ENCODE data around the gene MRPL39.

The MRPL39 gene

DNA sequence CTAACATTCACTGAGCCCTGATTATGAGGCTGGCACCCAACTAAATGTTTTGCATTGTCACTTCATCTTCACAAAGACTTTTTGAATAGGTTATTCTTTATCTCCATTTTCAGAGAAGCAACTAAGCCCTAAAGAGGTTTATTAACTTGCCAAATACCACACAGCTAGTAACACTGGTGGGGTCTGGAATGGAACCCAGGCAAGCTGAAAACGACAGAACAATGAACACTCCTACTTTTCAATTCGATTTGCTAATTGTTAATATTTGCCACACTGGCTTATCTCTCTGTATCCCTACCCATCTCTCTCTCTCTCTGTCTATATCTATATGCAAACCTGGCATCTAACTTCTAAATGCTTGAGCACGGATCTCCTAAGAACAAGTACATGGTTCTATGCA is 40.6 kb downstream of the MRPL39 start:
- no peak for DNase-seq

- DNase-seq: no peak
Measured at GRCh38 chr21:25565272-25566211, 41.7 kb downstream of the MRPL39 start.

DNA sequence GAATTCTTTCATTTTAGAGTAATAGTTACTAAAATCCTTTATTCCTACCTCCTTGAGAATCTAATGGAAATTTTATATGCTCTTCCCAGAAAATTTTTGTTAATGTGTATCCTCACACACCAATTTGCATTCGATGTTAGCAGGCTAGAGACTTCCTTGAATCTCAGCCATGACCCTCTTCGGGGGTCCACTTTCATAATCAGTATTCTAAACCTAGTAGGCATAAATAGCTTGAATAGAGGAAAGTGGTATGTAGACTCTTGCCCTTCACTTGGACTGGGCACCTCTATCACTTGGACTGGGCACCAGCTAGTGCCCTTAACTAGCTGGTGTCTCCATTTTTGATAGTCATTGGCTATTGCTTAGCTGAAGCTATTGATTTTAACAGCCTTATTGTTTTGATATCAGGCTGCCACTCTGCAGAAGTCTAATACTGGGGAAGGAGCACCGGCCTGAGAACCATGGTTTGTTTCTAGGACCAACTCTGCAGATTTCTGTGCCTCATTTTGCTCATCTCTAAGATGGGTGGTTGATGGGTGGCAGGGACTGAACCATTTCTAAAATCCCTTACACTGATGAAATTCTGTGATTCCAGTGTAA is 42.8 kb downstream of the MRPL39 start:
- no peak for DNase-seq

DNA sequence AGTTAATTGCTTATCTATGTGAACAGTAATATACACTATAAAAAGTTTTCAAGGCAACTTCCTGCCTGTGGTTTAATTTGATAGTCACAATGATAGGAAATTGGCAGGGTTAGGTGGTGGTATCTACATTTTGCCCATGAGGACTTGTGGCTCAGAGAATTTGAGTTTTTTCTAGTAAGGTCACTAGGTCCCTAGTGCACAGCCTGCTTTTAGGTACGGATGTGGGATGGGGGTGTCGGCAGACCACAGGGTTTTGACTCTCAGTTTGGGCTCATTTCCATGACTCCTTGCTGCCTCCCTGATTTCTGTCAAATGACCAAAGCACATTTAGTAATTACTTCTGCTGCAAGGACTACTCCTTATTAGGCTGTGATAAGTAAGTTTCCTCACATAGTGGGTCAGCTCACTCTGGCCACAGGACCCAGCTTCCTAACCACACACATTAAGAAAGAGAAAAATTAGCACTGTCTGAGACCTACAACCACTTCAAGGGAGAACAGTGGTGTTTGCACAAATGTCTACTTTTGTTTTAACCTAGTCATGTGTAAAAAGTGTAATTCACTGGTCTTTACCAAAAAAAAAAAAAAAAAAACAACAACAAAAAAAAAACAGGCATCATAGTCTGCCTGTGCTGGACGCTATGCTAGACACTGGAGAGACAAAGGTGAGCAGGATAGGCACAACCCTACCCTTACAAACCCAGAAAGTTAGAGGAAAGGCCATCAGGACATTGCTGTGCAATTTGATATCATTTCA is 43.7 kb downstream of the MRPL39 start:
- peak; percentile 63 for DNase-seq

DNA sequence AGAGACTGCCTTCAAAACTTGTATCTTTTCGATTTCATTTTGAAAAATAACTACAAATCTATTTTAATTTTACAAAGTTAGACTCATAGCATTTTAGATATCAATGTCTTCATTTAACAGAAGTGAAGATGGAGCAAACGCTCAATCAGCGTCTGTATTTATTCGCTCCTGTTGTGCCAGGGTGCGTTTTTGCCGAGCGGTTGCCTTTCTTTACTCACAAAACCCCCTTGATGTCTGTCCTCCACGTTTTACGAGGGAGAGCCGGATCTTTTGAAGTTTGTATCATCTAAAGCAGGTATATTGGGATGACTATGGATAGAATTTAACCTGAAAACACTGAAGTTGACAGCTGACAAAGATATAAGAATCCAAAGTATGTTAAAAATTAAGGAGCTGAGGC is 44.6 kb downstream of the MRPL39 start:
- no peak for DNase-seq

DNA sequence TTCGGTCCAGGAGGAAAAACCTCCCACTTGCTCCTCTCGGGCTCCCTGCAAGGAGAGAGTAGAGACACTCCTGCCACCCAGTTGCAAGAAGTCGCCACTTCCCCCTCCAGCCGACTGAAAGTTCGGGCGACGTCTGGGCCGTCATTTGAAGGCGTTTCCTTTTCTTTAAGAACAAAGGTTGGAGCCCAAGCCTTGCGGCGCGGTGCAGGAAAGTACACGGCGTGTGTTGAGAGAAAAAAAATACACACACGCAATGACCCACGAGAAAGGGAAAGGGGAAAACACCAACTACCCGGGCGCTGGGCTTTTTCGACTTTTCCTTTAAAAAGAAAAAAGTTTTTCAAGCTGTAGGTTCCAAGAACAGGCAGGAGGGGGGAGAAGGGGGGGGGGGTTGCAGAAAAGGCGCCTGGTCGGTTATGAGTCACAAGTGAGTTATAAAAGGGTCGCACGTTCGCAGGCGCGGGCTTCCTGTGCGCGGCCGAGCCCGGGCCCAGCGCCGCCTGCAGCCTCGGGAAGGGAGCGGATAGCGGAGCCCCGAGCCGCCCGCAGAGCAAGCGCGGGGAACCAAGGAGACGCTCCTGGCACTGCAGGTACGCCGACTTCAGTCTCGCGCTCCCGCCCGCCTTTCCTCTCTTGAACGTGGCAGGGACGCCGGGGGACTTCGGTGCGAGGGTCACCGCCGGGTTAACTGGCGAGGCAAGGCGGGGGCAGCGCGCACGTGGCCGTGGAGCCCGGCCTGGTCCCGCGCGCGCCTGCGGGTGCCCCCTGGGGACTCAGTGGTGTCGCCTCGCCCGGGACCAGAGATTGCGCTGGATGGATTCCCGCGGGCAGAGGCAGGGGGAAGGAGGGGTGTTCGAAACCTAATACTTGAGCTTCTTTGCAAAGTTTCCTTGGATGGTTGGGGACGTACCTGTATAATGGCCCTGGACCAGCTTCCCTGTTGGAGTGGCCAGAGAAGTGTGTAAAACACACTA is 45.3 kb downstream of the MRPL39 start:
- DNase-seq: peak; percentile 75

DNA sequence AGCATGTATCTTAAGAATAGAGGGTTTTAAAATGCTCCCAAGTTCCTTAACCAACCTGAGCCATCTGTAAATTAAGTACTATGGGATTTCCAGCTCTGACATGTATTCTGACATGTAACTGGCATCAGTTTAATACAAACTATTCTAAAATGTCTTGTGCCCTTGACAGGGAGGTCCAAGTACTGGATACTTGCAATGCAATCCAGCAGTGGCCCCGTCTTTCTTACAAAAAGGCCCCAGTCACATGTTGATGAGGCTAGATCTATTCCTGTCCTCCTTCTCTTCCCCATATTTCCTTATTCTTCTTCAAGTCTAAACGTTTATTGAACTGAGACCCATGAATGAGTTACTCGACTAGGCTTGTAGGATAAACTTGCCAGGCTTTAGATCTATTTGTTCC is 46.4 kb downstream of the MRPL39 start:
- no peak for DNase-seq

- DNase-seq: no peak
Measured at GRCh38 chr21:25560271-25560685, 47.0 kb downstream of the MRPL39 start.

DNA sequence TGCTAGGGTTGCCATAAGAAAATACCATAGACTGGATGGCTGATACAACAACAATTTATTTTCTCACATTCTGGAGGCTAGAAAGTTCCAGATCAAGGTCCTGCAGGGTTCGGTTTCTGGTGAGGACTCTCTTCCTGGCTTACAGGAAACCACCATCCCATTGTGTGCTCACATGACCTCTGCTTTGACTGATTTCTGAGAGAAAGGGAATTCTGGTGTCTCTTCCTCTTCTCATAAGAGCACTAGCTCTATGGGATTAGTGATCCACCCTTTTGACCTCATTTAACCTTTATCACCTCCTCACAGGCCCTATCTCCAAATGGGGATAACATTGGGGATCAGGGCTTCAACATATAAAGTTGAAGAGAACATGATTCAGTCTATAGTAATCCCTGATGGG is 47.5 kb downstream of the MRPL39 start:
- DNase-seq: no peak

GRCh38 chr21:25558123-25558522 is 49.2 kb downstream of the MRPL39 start:
- no peak for DNase-seq

DNA sequence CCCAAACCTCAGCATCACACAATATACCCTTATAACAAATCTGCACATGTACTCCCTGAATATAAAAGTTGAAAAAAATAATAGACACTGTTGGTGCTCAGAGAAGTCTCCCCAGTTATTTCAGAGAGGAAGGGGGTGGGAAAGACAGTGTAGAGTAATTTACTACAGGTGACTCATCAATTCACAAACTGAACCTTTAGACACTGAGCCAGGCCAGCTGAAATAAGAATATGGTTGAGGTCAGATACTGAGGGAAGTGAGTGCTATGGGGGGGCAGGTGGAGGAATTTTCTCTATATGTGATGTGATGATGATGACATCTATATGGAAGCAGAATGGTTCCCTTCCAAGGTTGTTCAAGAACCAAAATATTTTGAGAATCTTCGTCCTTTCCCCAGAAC is 50.1 kb downstream of the MRPL39 start:
- no peak for DNase-seq

DNA sequence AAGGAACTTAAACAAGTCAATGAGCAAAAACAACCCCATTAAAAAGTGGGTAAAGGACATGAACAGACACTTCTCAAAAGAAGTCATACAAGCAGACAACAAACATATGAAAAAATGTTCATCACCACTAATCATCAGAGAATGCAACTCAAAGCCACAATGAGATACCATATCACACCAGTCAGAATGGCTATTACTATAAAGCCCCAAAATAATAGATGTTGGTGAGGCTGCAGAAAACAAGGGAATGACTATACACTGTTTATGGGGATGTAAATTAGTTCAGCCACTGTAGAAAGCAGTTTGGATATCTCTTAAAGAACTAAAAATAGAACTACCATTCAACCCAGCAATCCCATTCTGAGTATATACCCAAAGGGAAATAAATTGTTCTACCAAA is 51.2 kb downstream of the MRPL39 start:
- no peak for DNase-seq

GRCh38 chr21:25555492-25555891 is 51.8 kb downstream of the MRPL39 start:
- no peak for DNase-seq

- DNase-seq: no peak
Measured at GRCh38 chr21:25552856-25553255, 54.4 kb downstream of the MRPL39 start.

GRCh38 chr21:25551569-25551968 is 55.7 kb downstream of the MRPL39 start:
- no peak for DNase-seq

GRCh38 chr21:25550352-25551120 is 56.7 kb downstream of the MRPL39 start:
- DNase-seq: no peak

DNA sequence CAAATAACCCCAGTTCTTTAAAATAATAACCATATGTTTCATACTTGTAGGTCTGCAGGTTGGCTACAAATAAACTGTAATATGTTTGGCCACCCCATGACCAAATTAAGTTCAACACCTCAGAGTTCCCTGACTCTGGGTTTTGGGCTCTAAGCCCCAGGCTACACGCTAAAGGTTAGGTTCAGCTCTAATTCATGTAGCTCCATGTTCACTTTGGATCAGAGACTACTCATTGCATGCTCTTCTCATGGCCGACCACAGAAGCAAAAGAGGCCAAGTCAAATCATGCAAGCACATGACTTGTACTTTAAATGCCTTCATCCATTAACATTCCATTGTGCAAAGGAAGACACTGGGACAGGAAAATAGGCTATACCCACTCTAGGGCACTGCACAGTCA is 66.2 kb downstream of the MRPL39 start:
- no peak for DNase-seq

DNA sequence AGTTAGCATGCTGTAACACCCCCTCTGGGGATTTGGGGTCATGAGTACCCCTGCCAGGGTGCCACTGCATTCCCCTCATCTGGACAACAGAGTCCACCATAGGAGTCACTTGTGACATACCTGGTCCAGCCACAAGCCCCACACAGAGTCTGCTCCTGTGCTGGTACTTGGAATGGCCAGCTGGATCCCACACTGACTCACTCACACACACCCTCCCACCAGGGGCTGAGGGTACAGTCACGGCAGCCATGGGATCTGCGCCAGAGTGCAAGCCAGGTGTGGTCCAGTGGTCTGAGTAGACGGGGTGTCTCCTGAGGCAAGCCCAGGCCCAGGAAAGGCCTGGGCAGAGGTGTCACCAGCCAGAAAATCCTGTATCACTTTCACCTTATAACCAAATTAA is 67.7 kb downstream of the MRPL39 start:
- DNase-seq: no peak

GRCh38 chr21:25537174-25537573 is 70.1 kb downstream of the MRPL39 start:
- no peak for DNase-seq

DNA sequence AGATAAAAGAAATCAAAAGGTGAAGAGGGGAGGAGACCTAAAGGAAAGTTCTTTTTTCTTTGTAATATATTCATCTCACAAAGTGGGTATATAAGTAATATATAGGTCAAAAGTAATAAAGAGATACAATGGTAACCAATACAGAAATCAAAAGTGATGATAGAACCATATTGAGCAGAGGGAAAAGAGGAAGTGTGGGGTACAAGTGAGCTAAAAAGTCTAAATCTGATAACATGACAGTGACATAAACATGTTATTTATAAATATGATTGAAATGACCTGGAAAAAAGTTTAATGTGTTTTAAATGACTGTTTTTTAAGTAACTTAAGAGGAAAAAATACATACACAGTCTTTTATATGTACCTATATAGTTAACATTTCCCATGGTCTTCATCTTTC is 70.5 kb downstream of the MRPL39 start:
- no peak for DNase-seq

- DNase-seq: no peak
Measured at GRCh38 chr21:25535849-25536248, 71.4 kb downstream of the MRPL39 start.

Measured in CD4-positive, alpha-beta T cell treated with Interleukin-10 for 1 hour (primary cell).